Right hindlimb (tissue), 1 donor: ENCODE results near the gene KIRREL3.

Source experiments
- DNase-seq: peaks from one replicate; pipeline ENCODE4 v3.0.0-alpha.2; 2018

KIRREL3 gene

GRCh38 chr11:126592496-126593410, 407.8 kb downstream of the KIRREL3 start:
- no peak for DNase-seq

- no peak for DNase-seq
Measured at GRCh38 chr11:126591966-126592489, 408.5 kb downstream of the KIRREL3 start.

GRCh38 chr11:126589492-126589803, 411.1 kb downstream of the KIRREL3 start:
- no peak for DNase-seq

- DNase-seq, result no peak
Measured at GRCh38 chr11:126588630-126589491, 411.7 kb downstream of the KIRREL3 start.

GRCh38 chr11:126587541-126587940, 413.0 kb downstream of the KIRREL3 start:
- no peak for DNase-seq

- peak; percentile 90 for DNase-seq
Measured at GRCh38 chr11:126585774-126586491, 414.6 kb downstream of the KIRREL3 start.

- no peak for DNase-seq
Measured at GRCh38 chr11:126585388-126585773, 415.2 kb downstream of the KIRREL3 start.

GRCh38 chr11:126583594-126584427, 416.8 kb downstream of the KIRREL3 start:
- no peak for DNase-seq

- no peak for DNase-seq
Measured at GRCh38 chr11:126583101-126583500, 417.5 kb downstream of the KIRREL3 start.

GRCh38 chr11:126581871-126582648, 418.5 kb downstream of the KIRREL3 start:
- DNase-seq, result no peak

GRCh38 chr11:126578426-126578825, 422.1 kb downstream of the KIRREL3 start:
- no peak for DNase-seq

- DNase-seq, result no peak
Measured at GRCh38 chr11:126578021-126578420, 422.5 kb downstream of the KIRREL3 start.

GRCh38 chr11:126575849-126576248, 424.7 kb downstream of the KIRREL3 start:
- no peak for DNase-seq

- no peak for DNase-seq
Measured at GRCh38 chr11:126573325-126573978, 427.1 kb downstream of the KIRREL3 start.

GRCh38 chr11:126570489-126570888, 430.1 kb downstream of the KIRREL3 start:
- DNase-seq, result no peak

GRCh38 chr11:126567419-126567818, 433.2 kb downstream of the KIRREL3 start:
- no peak for DNase-seq

- no peak for DNase-seq
Measured at GRCh38 chr11:126564566-126564965, 436.0 kb downstream of the KIRREL3 start.

- DNase-seq, result peak; percentile 80
Measured at GRCh38 chr11:126561327-126561893, 439.2 kb downstream of the KIRREL3 start.

GRCh38 chr11:126560221-126560620, 440.3 kb downstream of the KIRREL3 start:
- DNase-seq, result no peak
